GM19324 (cell line): Measurements from ENCODE around the gene PADI2.

Experiments used
- ATAC-seq: cut with Tn5 transposase; IDR thresholded peaks from one replicate; pipeline ENCODE4 v1.9.1; 2021; ENCODE audit warnings: mild to moderate bottlenecking, moderate library complexity; ENCODE audit not compliant: unreplicated experiment, low FRiP score

Gene PADI2

DNA sequence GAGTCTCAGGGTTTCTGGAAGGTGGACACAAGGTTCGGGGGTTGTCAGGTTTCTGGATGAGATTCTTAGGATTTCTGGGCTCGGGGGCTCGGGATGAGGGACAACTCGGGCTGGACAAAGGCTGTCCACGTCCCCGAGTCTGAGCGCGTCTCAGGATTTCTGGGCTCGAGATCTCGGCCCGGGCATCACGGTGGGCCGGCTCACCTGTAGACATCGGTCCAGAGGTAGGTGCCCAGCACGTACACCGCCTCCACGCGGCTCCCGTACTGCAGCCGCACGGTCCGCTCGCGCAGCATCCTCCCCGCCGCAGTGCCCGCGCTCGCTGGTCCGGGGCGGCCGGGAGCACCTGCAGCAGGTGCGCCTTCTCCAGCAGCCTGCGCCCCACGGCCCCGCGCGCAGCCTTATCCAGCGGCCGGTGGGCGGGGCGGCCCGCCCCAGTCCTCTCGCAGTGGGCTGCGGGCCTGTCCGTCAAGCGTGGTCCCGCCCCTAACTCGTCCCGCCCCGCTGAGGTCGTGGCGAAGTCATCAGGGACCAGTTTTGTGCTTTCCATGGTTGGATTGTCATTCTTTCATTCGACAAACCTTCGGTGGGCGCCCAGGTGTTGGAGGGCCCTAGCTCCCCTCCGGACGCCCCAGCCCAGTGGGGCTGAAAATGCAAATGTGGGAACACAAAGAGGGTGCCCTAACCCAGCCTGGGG, at the start of gene PADI2:
PADI2 (minus strand) TSS at position 376 of the 697 bp plus-strand sequence; CDS start at position 296, 80 bp downstream.
- no peak for ATAC-seq

GRCh38 chr1:17168091-17168876, 49.0 kb upstream of the PADI2 start:
- no peak for ATAC-seq

- ATAC-seq: no peak
Observed at GRCh38 chr1:17167786-17168090, 48.5 kb upstream of the PADI2 start.

DNA sequence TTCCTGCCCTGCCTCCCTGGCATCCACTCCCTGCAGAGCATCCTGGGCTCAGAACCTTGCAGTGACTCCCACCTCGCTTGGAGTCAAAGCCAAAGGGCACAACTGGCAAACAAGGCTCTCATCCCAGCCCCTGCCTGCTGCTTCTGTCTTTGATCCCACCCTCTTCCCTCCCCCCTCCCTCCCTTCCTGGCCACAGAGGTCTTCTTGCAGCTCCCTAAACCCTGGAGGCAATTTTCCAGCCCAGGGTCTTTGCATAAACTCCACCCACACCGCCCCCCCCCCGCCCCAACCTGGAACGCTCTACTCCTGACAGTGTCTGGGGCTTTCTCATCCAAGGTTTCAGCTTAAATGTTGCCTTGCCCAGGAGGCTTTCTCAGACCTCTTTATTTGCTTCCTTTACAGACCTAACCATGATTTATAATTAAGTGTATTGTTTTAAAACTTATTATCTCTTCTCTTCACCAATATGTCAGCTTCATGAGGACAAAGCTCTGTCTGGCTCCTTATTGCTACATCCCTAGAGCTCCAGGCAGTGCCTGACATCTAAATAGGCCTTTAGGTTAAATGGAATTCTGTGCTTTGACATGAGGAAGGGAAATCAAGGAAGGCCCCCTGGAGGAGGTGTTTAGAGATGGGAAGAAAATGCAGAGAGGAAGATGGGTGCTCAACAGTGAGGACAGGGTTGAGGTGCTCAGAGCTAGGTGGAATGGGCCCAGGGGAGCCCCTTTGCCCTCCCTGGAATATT, 48.0 kb upstream of the PADI2 start:
- ATAC-seq: no peak

GRCh38 chr1:17165823-17166222, 46.6 kb upstream of the PADI2 start:
- ATAC-seq: no peak

GRCh38 chr1:17163789-17164666, 44.8 kb upstream of the PADI2 start:
- no peak for ATAC-seq

DNA sequence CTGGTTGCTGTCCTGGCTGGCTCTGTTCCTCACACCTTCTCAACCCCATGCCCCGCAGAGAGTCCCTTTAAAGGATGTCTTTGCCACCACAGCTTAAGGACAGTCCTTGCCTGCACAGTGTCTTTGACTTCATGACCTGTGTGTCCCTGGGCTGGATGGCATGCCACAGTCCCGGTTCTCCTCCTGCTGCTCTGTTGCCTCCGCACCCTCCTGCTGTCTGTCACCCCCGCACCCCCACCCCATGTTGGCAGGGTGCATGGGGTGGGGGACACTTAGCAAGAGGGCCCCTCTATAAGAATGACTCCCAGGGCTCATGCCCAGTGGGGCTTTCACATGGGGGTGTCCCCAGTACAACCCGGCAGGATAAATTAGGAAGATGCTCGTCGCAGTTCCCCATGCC, 44.1 kb upstream of the PADI2 start:
- no peak for ATAC-seq

- no peak for ATAC-seq
Observed at GRCh38 chr1:17162941-17163340, 43.7 kb upstream of the PADI2 start.

DNA sequence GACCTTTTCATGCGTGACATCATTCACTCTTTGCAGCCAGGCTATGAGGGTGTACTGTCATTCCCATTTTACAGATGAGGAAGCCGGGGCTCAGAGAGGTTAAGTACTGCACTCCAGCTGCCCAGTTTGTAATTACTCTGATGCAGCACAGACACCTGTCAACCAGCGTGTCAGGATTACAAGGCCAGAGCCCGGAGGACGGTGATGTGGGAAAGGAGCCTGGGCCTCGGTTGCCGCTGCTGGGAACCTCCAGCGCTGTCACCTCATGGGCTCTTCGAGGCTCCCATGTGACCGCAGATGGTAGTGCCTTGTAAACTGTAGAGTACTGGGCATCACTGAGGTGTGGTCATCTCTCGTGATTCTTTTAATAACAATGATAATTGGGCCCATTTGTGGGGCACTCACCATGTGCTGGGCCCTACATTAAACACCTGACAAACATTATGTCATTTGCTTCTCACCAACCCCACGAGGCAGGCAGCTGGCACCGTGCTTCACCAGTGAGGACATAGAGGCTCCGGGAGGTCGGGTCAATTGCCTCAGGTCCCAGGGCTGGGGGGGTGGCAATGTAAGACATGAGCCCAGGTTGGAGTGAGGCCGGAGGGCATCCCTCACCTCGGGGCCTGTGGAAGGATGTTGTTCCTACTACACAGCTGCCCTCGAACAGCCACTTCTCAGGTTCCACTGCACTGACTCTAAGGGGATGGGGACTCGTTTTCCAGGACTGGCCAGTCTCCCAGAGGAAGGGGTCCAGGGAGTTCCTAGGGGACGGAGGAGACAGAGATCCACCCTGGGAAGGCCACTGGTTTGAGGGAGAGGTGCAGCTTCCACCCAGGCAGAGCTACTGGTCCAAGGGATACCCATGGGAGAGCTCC, 42.9 kb upstream of the PADI2 start:
- no peak for ATAC-seq

GRCh38 chr1:17161137-17161740, 42.0 kb upstream of the PADI2 start:
- ATAC-seq: no peak

DNA sequence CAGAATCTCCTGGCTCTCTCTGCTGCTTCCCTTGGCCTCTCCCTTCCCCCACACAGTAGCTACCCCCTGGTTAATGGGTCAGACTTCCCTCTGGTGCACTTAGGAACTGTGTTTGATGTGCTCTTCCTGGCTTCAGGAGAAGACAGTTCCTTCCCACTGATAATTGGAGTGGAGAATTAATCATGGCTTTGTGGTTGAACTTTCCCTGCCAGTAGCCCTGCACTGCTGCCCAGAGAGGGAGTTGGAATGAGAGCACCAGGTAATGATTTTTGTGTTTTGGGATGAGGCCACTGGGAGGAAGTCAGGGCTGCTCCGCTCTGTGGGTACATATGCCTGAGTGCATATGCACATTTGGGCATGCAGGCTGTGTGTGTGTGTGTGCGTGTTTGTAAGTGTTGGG, 39.7 kb upstream of the PADI2 start:
- no peak for ATAC-seq

DNA sequence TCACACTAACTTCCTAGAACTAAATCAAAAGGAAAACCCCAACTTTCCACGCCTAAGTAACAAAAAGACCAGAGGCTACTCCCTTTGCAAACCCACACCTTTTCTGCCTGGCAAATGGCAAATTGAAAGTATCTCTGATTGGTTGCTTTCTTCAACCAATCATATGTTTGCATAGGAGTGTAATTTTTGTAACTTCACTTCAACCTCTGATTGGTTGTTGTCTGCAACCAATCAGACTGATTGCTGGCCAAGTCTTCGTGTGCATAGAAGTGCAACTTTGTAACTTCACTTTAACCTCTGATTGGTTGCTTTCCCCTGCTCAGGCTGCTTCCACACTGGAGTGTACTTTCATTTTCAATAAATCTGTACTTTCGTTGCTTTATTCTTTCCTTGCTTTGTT, 36.9 kb upstream of the PADI2 start:
- no peak for ATAC-seq

DNA sequence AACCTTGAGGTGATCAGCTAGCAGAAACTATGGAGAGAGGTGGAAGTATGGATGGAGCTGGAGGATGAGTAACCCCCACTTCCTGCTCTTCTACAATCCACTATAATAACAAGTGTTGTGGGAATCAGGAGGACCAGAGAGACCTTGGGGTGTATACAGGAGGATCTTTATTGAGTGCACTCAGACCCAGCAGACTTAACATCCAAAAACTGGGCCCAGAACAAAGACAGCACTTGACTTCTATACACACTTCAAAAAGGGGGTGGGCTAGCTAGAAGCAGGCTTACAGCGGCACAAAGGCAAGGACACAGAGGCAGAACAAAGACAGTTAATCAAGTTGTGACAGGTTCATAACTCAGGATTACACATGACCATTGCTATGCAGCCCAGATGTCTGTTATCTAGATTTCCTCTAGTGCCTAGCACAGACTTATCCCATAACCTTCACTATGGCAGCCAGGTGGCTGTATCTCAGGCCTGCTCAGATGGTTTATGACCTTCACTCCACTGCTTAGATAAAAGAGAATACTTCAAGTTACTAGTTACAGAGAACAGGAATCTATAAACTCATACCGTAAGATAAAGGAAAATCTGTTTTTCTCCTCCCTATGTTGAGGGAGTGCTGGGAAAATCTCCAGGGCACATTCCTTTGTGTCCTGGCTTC, 36.1 kb upstream of the PADI2 start:
- no peak for ATAC-seq

GRCh38 chr1:17149771-17150170, 30.5 kb upstream of the PADI2 start:
- ATAC-seq: no peak

GRCh38 chr1:17148950-17149608, 29.8 kb upstream of the PADI2 start:
- no peak for ATAC-seq

DNA sequence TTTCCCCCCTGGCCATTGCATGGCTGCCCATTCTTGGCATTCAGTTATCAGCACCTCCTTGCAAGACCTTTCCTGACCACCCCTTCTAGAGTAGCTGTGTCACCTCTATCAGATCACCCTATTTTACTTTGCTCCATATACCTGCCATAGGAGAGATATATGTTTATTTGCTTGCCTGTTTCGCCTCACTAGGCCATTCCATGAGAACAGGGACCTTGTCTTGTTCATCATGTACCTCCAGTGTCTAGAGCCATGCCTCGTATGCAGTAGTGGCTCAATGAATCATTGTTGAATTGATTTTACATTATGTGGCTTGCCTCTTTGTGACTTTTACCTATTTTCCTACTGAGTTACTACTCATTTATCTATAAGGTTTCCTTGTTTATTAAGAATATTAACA, 26.4 kb upstream of the PADI2 start:
- ATAC-seq: no peak

- ATAC-seq: no peak
Observed at GRCh38 chr1:17143760-17144159, 24.5 kb upstream of the PADI2 start.
